Left lung (tissue), 10 donors: Measurements from ENCODE around the gene FUBP3. TPM values are rescaled to one million over a fixed set of nuclear protein-coding genes. Genes with fewer than 3 reads are reported as not detected.

ENCODE experiments used
- ATAC-seq: fragments of 200-7000 bp; cut with Tn5 transposase; one replicate; pipeline ENCODE4 v1.9.1; 2020; ENCODE audit warnings: moderate library complexity
- DNase-seq, 4 donors: peaks; one replicate each; pipeline ENCODE4 v3.0.0-alpha.2; 2013 to 2020
- H3K27ac ChIP-seq, 2 donors: fragments of 200-600 bp; sonication (generic) in 1 of 2; one replicate each; pipeline versions ENCODE4 v1.5.0 to v1.8.0; 2020 to 2021
- H3K27me3 ChIP-seq, 2 donors: fragments of 200-600 bp; sonication (generic) in 1 of 2; one replicate each; pipeline versions ENCODE4 v1.5.0 to v1.8.0; 2020 to 2021
- H3K36me3 ChIP-seq, 2 donors: fragments of 200-600 bp; sonication (generic) in 1 of 2; one replicate each; pipeline versions ENCODE4 v1.5.0 to v1.8.0; 2020 to 2021
- H3K4me1 ChIP-seq, 2 donors: fragments of 200-600 bp; one replicate each; pipeline ENCODE4 v1.8.0; 2021
- H3K4me3 ChIP-seq, 2 donors: fragments of 200-600 bp; sonication (generic) in 1 of 2; one replicate each; pipeline versions ENCODE4 v1.5.0 to v1.8.0; 2020 to 2021; ENCODE audit warnings: mild to moderate bottlenecking in 1 of 2
- H3K9me3 ChIP-seq, 2 donors: fragments of 200-600 bp; sonication (generic) in 1 of 2; one replicate each; pipeline versions ENCODE4 v1.5.0 to v1.8.0; 2020 to 2021
- intact Hi-C, 2 donors: fragments of 100-400 bp; cut with DNase I; formaldehyde crosslinking; loops; one replicate each; pipeline versions ENCODE4 v1.11.2 to v1.14.2; 2022
- polyA plus RNA-seq, 6 donors: library from polyadenylated mRNA; unstranded; fragments of 120-200 nt; gene quantifications; one replicate each; pipeline ENCODE4 v1.2.1, GENCODE V29; 2013; ENCODE audit not compliant: insufficient read length in 6 of 6
- total RNA-seq, 2 donors: library from RNA; stranded (reverse); fragmentation: NEBNext Ultra II Directional; extraction: Animal tissue kit (Norgen Biotek cat#: 25700); gene quantifications; one replicate each; pipeline ENCODE4 v1.2.1, GENCODE V29; 2021
- TF ChIP-seq, protein P1 (sequence below), 2 donors: fragments of 200-600 bp; sonication (generic) in 1 of 2; IDR thresholded peaks; one replicate each; pipeline versions ENCODE4 v1.5.0 to v1.8.0; 2021; ENCODE audit warnings: antibody characterized with exemption in 2 of 2
- donor health status: DM: no; HTN: yes; CAD: no.
- donor health status: DM: no; HTN: no; CAD: no.

Gene FUBP3
- total and polyA plus RNA-seq, 8 donors, result 33.1 to 70.0 (median 58.9) TPM

DNA sequence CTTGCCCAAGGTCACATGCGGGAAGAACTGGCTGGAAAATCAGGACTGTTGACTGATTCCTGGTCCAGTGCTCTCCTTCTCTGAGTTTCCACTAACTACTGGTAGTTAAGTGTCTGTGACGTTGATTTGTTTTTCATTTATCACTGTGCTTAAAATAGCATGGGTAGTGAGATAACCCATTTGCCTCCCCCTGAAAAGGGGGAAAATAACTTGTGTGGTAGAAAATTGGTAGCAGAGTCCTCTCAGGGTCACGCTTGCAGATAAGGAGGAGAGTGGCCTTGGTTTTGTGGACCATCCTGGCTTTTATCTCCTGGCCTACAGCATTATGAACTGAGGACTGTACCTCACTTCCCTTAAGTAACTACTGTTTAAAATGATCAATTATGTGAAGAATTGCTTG is 10.9 kb downstream of the FUBP3 start:
- Histone ChIP-seq H3K9me3 (no peaks in the 10 kb centered on the region), H3K4me1 (no peaks in the 10 kb centered on the region), H3K27ac (no peak overlapping the region), H3K36me3 (peaks cover 0 to 7% of the 10 kb centered on the region in 2 donors), H3K27me3 (no peaks in the 10 kb centered on the region), H3K4me3 (no peak overlapping the region)
- no peak for ATAC-seq
- intact Hi-C loops, result no loop called here
- DNase-seq, result no peak
- TF ChIP-seq, protein P1, sequence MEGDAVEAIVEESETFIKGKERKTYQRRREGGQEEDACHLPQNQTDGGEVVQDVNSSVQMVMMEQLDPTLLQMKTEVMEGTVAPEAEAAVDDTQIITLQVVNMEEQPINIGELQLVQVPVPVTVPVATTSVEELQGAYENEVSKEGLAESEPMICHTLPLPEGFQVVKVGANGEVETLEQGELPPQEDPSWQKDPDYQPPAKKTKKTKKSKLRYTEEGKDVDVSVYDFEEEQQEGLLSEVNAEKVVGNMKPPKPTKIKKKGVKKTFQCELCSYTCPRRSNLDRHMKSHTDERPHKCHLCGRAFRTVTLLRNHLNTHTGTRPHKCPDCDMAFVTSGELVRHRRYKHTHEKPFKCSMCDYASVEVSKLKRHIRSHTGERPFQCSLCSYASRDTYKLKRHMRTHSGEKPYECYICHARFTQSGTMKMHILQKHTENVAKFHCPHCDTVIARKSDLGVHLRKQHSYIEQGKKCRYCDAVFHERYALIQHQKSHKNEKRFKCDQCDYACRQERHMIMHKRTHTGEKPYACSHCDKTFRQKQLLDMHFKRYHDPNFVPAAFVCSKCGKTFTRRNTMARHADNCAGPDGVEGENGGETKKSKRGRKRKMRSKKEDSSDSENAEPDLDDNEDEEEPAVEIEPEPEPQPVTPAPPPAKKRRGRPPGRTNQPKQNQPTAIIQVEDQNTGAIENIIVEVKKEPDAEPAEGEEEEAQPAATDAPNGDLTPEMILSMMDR (IDR thresholded peaks at IDR 0.05), result no peak

DNA sequence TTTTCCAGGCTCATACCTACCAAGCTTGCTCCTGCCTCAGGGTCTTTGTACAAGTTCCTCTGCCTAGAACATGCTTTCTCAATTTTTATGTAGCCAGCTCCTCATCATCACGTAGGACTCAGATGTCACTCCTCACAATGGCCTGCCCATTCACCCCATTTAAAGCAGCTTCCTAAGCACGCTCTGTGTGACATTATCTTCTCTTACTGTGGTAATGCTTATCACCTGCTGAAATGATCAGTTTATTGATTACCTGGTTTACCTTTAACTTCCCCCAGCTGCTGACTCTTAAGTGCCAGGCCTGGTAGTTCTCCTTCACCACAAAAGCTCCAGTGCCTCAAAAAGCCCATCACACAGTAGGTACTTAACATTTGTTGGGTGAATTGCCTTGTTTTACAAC is 13.6 kb downstream of the FUBP3 start:
- H3K27me3 ChIP-seq, result no peaks in the 10 kb centered on the region
- H3K36me3 ChIP-seq, result peaks cover 0 to 34% of the 10 kb centered on the region in 2 donors
- TF ChIP-seq, protein P1 (IDR thresholded peaks at IDR 0.05), result no peak
- DNase-seq (no peak), ATAC-seq (no peak)
- no peak overlapping the region for H3K4me3 ChIP-seq
- intact Hi-C loops, result no loop called here
- no peaks in the 10 kb centered on the region for H3K4me1 ChIP-seq
- H3K9me3 ChIP-seq, result no peaks in the 10 kb centered on the region
- no peak overlapping the region for H3K27ac ChIP-seq

DNA sequence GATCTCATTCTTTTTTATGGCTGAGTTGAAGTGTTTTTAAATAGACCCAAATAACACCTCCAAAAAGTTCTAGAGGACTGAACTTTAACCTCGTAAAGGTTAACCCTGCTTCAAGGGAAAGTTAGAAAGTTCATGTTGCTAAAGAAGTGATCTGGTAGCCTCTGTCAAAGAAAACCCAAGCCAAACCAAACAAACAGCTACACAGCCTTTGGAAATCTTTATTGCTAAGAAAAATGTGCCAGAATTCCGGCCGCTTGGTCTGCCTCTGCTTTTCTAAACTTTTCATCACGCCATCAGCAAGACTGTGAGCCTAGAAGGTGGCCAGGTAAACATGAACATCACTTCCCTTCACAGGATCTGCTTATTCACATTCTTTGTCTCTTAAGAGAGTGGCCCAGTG is 17.9 kb downstream of the FUBP3 start:
- intact Hi-C loops, result no loop called here
- ATAC-seq, result no peak
- no peak for DNase-seq
- H3K4me3 ChIP-seq, result no peak overlapping the region
- H3K36me3 ChIP-seq, result peaks cover 0 to 71% of the 10 kb centered on the region in 2 donors
- TF ChIP-seq, protein P1 (IDR thresholded peaks at IDR 0.05), result no peak
- no peaks in the 10 kb centered on the region for H3K4me1 ChIP-seq
- no peaks in the 10 kb centered on the region for H3K9me3 ChIP-seq
- no peak overlapping the region for H3K27ac ChIP-seq
- H3K27me3 ChIP-seq, result no peaks in the 10 kb centered on the region

DNA sequence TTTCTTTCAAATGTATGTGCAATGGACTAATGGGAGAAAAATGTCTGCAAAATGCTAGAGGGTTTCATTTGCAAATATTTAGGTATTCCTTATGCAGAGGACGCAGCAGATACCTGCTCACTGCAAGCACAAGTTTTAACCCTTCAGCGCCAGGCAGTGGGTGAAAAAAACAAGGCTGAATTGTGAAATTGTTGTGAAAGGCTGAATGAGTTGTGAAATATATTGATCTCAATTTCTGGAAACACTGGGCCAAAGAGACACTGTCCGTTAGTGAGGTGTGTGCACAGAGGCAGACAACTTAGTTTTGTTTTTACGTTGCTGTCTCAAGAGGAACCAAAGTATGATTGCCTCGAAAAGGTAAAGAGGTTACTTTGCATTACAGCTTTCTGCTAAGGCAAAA is 18.8 kb downstream of the FUBP3 start:
- H3K27ac ChIP-seq, result no peak overlapping the region
- TF ChIP-seq, protein P1 (IDR thresholded peaks at IDR 0.05), result no peak
- DNase-seq (no peak), ATAC-seq (no peak)
- no peaks in the 10 kb centered on the region for H3K4me1 ChIP-seq
- H3K36me3 ChIP-seq, result peaks cover 0 to 74% of the 10 kb centered on the region in 2 donors
- intact Hi-C loops, result no loop called here
- no peaks in the 10 kb centered on the region for H3K27me3 ChIP-seq
- H3K9me3 ChIP-seq, result no peaks in the 10 kb centered on the region
- no peak overlapping the region for H3K4me3 ChIP-seq

DNA sequence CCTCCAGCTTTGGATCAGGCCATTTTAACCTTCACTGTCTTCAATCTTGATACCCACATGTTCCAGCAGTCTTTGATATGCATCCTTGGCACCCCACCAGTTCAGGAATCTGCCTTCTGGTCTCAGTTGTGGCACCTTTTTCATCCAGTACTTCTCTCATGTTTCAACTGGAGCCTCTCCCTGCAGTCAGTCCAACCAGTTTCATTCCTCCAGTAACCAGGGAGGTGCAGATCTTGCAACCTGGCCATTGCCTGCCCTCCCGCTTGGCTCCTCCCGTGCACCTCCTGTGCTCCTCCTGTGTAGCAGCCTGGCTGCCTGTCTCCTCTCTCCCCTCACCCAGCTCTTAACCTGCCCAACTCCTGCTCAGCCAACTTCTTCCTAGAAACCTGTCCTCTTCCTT is 20.2 kb downstream of the FUBP3 start:
- Histone ChIP-seq H3K27ac (no peak overlapping the region), H3K4me3 (no peak overlapping the region), H3K36me3 (peaks cover 0 to 83% of the 10 kb centered on the region in 2 donors), H3K27me3 (no peaks in the 10 kb centered on the region), H3K4me1 (no peaks in the 10 kb centered on the region), H3K9me3 (no peaks in the 10 kb centered on the region)
- TF ChIP-seq, protein P1 (IDR thresholded peaks at IDR 0.05), result no peak
- no peak for ATAC-seq
- intact Hi-C loops, result no loop called here
- no peak for DNase-seq
